A673 (cell line): ENCODE data around the gene BUB1B. TPM values are rescaled to one million over a fixed set of nuclear protein-coding genes. Genes with fewer than 3 reads are reported as not detected.
A peak's percentile ranks its signal among the peaks of the same experiment; 100 is the strongest.

Experiments
- BruUV-seq: library from RNA; stranded (reverse); fragments of 400-500 nt; replicated peaks from 2 replicates; lab custom pipeline; 2021; lab: Mats Ljungman, UMichigan
- CTCF ChIA-PET: fragments of 300-600 bp; sonication (Branson Sonifier 250); formaldehyde crosslinking; loops from one replicate; lab custom pipeline; 2022; ENCODE audit warnings: antibody characterized with exemption; lab: Charles Lee
- POLR2A ChIA-PET: fragments of 300-600 bp; sonication (Branson Sonifier 250); formaldehyde crosslinking; loops from one replicate; lab custom pipeline; 2022; ENCODE audit warnings: antibody characterized with exemption; ENCODE audit not compliant: low non-redundant PET; lab: Charles Lee
- DNase-seq: peaks from one replicate; pipeline ENCODE4 v3.0.0-alpha.2; 2015; ENCODE audit warnings: low spot score
- H3K27ac ChIP-seq: fragments of 200-600 bp; sonication (generic); 2 replicates; pipeline ENCODE4 v1.5.1; 2016; ENCODE audit warnings: mixed run types, low read depth, mild to moderate bottlenecking, mixed read lengths, antibody characterized with exemption, low read length; ENCODE audit not compliant: poor library complexity, severe bottlenecking
- H3K27me3 ChIP-seq: fragments of 200-600 bp; sonication (generic); replicated peaks from 2 replicates; pipeline ENCODE4 v1.6.1; 2017; ENCODE audit warnings: mixed run types, low read depth, mild to moderate bottlenecking, mixed read lengths, antibody characterized with exemption, low read length; ENCODE audit not compliant: insufficient read depth, poor library complexity
- H3K36me3 ChIP-seq: fragments of 200-600 bp; sonication (generic); 2 replicates; pipeline ENCODE4 v1.6.1; 2016; ENCODE audit warnings: mixed run types, mild to moderate bottlenecking, mixed read lengths, antibody characterized with exemption, low read length; ENCODE audit not compliant: insufficient read depth, poor library complexity, severe bottlenecking
- H3K4me1 ChIP-seq: fragments of 200-600 bp; sonication (generic); 2 replicates; pipeline ENCODE4 v1.6.1; 2017; ENCODE audit warnings: mixed run types, mild to moderate bottlenecking, mixed read lengths, antibody characterized with exemption, low read length; ENCODE audit not compliant: insufficient read depth, poor library complexity, severe bottlenecking
- H3K4me3 ChIP-seq: fragments of 200-600 bp; sonication (generic); 2 replicates; pipeline ENCODE4 v1.5.1; 2016; ENCODE audit warnings: low read depth, mixed run types, mild to moderate bottlenecking, mixed read lengths, low read length; ENCODE audit not compliant: poor library complexity, severe bottlenecking
- H3K9me3 ChIP-seq: fragments of 200-600 bp; sonication (generic); 2 replicates; pipeline ENCODE4 v1.6.1; 2016; ENCODE audit warnings: mixed run types, low read depth, mild to moderate bottlenecking, mixed read lengths, antibody characterized with exemption, low read length; ENCODE audit not compliant: poor library complexity, severe bottlenecking
- CTCF ChIP-seq: fragments of 300-800, 200-600 bp; sonication (generic); conservative IDR thresholded peaks from 2 replicates; pipeline ENCODE4 v1.5.1; 2017; ENCODE audit warnings: low read depth, mild to moderate bottlenecking, antibody characterized with exemption, low read length, moderate library complexity, mixed read lengths
- EZH2 ChIP-seq: fragments of 200-600 bp; sonication (generic); IDR thresholded peaks from 2 replicates; pipeline ENCODE4 v1.6.1; 2017; ENCODE audit warnings: borderline replicate concordance, low read depth, mild to moderate bottlenecking, mixed read lengths, antibody characterized with exemption, low read length; ENCODE audit not compliant: poor library complexity, severe bottlenecking
- intact Hi-C: fragments of 100-400 bp; cut with micrococcal nuclease; formaldehyde crosslinking; loops from one replicate; pipeline ENCODE4 v1.10.0; 2022; ENCODE audit not compliant: unreplicated experiment
- total RNA-seq: library from RNA; stranded (reverse); gene quantifications from 2 replicates; pipeline ENCODE4 v1.2.3, GENCODE V29; 2021

BUB1B gene
- total RNA-seq, 1 experiment from 2014 or later: 196 TPM

DNA sequence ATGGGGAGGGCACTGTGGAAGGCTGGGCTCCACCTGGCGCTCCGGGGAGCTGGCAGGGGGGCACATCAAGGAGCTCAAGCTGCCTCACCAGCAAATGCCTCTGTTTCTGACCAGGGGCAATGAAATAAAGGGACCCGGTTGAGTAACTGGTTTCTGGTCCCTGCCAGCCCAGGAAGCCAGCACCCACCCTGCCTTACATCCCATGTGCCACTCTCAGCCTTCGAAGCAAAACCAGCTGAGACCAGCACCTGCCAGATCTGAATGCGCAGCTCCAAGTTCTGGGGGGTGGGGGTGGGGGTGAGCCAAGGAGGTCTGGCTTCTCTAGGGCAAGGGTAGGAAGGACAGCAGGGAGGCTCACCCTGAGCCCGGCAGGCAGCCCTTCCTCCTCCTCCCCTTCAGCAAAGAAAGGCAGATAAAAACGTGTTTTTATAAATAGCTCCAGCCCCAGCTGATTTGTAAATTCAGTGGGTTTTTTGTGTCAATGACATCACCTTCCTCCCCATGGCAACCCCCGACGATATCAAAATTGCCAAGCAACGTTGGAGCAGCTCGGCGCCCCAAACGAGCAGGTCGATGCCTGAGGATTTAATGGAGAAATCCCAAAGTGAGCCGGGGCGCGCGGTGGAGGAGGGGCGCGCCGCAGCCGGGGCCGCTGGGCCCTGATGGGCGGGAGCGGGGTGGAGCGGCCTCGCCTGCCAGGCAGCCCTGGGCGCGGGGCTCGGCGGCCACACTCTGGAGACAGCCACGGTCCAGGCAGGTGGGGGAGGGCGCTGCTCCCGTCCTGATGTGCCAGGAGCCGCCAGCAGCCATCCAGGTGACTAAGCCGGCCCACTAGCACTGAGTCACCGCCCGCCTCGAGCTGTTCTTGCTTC, 77.9 kb downstream of the BUB1B start, which contains the start of gene PAK6:
Gene PAK6 (plus strand): TSS at position 532 of the 872 bp plus-strand sequence. CDS start 25,723 bp downstream, outside the sequence.
- intact Hi-C loops: no loop called here
- peak; percentile 29 for DNase-seq
- no TSS peak for BruUV-seq

DNA sequence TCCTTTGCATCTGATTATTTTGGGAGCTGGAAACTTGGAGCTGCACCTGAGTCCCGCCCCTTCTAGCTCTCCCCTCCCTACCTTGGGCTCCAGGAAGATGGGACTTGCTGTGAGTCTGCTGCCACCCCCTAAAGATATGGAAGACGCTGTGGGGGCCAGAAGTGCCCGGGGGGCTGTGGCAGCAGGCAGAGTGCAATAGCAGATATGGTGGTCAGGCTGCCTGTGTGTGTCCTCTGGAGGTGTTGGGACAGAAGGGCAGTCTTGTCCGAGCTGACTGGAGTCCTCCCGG, 78.5 kb downstream of the BUB1B start:
- no peak overlapping the region for H3K27ac ChIP-seq
- ChIA-PET CTCF (no interaction called here), POLR2A (no interaction called here)
- no peak for DNase-seq
- TF ChIP-seq EZH2: no peak
- TF ChIP-seq CTCF: no peak
- H3K9me3 ChIP-seq: no peaks in the 10 kb centered on the region
- H3K36me3 ChIP-seq: no peaks in the 10 kb centered on the region
- H3K27me3 ChIP-seq: no peaks in the 10 kb centered on the region
- peaks cover 9% of the 10 kb centered on the region for H3K4me1 ChIP-seq
- peak overlapping the region; percentile 38 for H3K4me3 ChIP-seq
- BruUV-seq: no TSS peak
- intact Hi-C loops: no loop called here

More for the DNA sequence above, 77.9 kb downstream of the BUB1B start, which contains the start of gene PAK6:
- TF ChIP-seq EZH2: no peak
- no peak for TF ChIP-seq CTCF
- Histone ChIP-seq H3K4me3 (peak within 1 kb of the TSS; percentile 38), H3K27me3 (no peaks in the 10 kb centered on the region), H3K9me3 (no peaks in the 10 kb centered on the region), H3K36me3 (no peaks in the 10 kb centered on the region), H3K4me1 (peaks cover 9% of the 10 kb centered on the region), H3K27ac (no peak within 1 kb of the TSS)
- ChIA-PET POLR2A (interaction anchor here (0.5 kb wide), 1 partner anchor 9 kb away, joined by 7 read pairs; no protein-coding TSS in a partner anchor), CTCF (no interaction called here)

- ChIA-PET CTCF (interaction anchor here (0.5 to 1.5 kb wide), 2 partner anchors 39 to 206 kb away, joined by 4 read pairs; no protein-coding TSS in a partner anchor), POLR2A (interaction anchor here (0.6 kb wide), 1 partner anchor 13 kb away, joined by 3 read pairs; no protein-coding TSS in a partner anchor)
- Histone ChIP-seq H3K9me3 (no peaks in the 10 kb centered on the region), H3K36me3 (no peaks in the 10 kb centered on the region), H3K4me3 (peak overlapping the region; percentile 38), H3K27me3 (no peaks in the 10 kb centered on the region), H3K4me1 (peaks cover 9% of the 10 kb centered on the region), H3K27ac (no peak overlapping the region)
- TF ChIP-seq CTCF (no peak), EZH2 (no peak)
- no TSS peak for BruUV-seq
- DNase-seq: no peak
- intact Hi-C loops: no loop called here
These were observed 79.1 kb downstream of the BUB1B start for GRCh38 chr15:40239693-40240618.
